Measurements from ENCODE around the gene PRDM11. TPM values are rescaled to one million over a fixed set of nuclear protein-coding genes. Genes with fewer than 3 reads are reported as not detected.

The PRDM11 gene
- total and polyA plus RNA-seq, 4 donors: 3.7 to 35.1 (median 14.1) TPM

- DNase-seq (peak; percentile 35 to 36 (median 35)), ATAC-seq (ENCODE audit: insufficient read depth, low FRiP score) (no peak)
- peaks cover 0 to 8% (median 0%) of the 10 kb centered on the region in 4 donors for H3K9me3 ChIP-seq (ENCODE audit: control insufficient read depth in 4 of 4, insufficient read depth in 3 of 4, low read length in 3 of 4)
- TF ChIP-seq CTCF (IDR thresholded peaks at IDR 0.05; ENCODE audit: control extremely low read depth, extremely low read depth): no peak
- H3K27me3 ChIP-seq (ENCODE audit: control insufficient read depth in 3 of 3, insufficient read depth in 3 of 3, low read length in 2 of 3): peaks cover 0 to 4% (median 0%) of the 10 kb centered on the region in 3 donors
- no peaks in the 10 kb centered on the region for H3K36me3 ChIP-seq (ENCODE audit: control insufficient read depth in 4 of 4, insufficient read depth in 4 of 4, low read length in 4 of 4)
- H3K4me3 ChIP-seq: no peak overlapping the region
- no peak overlapping the region for H3K27ac ChIP-seq (ENCODE audit: low read depth in 1 of 2, low read length in 1 of 2)
- no peak overlapping the region for H3K9ac ChIP-seq (ENCODE audit: insufficient read depth in 1 of 2, low read length in 2 of 2)
- peaks cover 0 to 10% (median 0%) of the 10 kb centered on the region in 5 donors for H3K4me1 ChIP-seq (ENCODE audit: control insufficient read depth in 5 of 5, insufficient read depth in 5 of 5, low read length in 5 of 5)
- 72 to 85% methylated on average over 11 of the region's 11 CpGs for WGBS, 2 donors
Measured at GRCh38 chr11:45264839-45265515, 118.5 kb downstream of the PRDM11 start.

GRCh38 chr11:45265969-45266675 is 119.7 kb downstream of the PRDM11 start:
- Histone ChIP-seq H3K36me3 (ENCODE audit: control insufficient read depth in 4 of 4, insufficient read depth in 4 of 4, low read length in 4 of 4) (no peaks in the 10 kb centered on the region), H3K27ac (ENCODE audit: low read depth in 1 of 2, low read length in 1 of 2) (no peak overlapping the region), H3K27me3 (ENCODE audit: control insufficient read depth in 3 of 3, insufficient read depth in 3 of 3, low read length in 2 of 3) (peaks cover 0 to 4% (median 0%) of the 10 kb centered on the region in 3 donors), H3K4me3 (no peak overlapping the region), H3K9ac (ENCODE audit: insufficient read depth in 1 of 2, low read length in 2 of 2) (no peak overlapping the region), H3K4me1 (ENCODE audit: control insufficient read depth in 5 of 5, insufficient read depth in 5 of 5, low read length in 5 of 5) (peaks cover 0 to 4% (median 0%) of the 10 kb centered on the region in 5 donors), H3K9me3 (ENCODE audit: control insufficient read depth in 4 of 4, insufficient read depth in 3 of 4, low read length in 3 of 4) (peaks cover 0 to 5% (median 0%) of the 10 kb centered on the region in 4 donors)
- ATAC-seq (ENCODE audit: insufficient read depth, low FRiP score) (no peak), DNase-seq (peak in 2 of 3 donors; percentile 26 to 58)
- no peak for TF ChIP-seq CTCF (IDR thresholded peaks at IDR 0.05; ENCODE audit: control extremely low read depth, extremely low read depth)
- WGBS, 2 donors: 63 to 84% methylated on average over 2 of the region's 2 CpGs

GRCh38 chr11:45266676-45267020 is 120.2 kb downstream of the PRDM11 start:
- no peak for DNase-seq
- Histone ChIP-seq H3K9ac (ENCODE audit: insufficient read depth in 1 of 2, low read length in 2 of 2) (no peak overlapping the region), H3K36me3 (ENCODE audit: control insufficient read depth in 4 of 4, insufficient read depth in 4 of 4, low read length in 4 of 4) (no peaks in the 10 kb centered on the region), H3K4me1 (ENCODE audit: control insufficient read depth in 5 of 5, insufficient read depth in 5 of 5, low read length in 5 of 5) (peaks cover 0 to 4% (median 0%) of the 10 kb centered on the region in 5 donors), H3K9me3 (ENCODE audit: control insufficient read depth in 4 of 4, insufficient read depth in 3 of 4, low read length in 3 of 4) (peaks cover 0 to 5% (median 0%) of the 10 kb centered on the region in 4 donors), H3K4me3 (no peak overlapping the region), H3K27me3 (ENCODE audit: control insufficient read depth in 3 of 3, insufficient read depth in 3 of 3, low read length in 2 of 3) (peaks cover 0 to 4% (median 0%) of the 10 kb centered on the region in 3 donors), H3K27ac (ENCODE audit: low read depth in 1 of 2, low read length in 1 of 2) (no peak overlapping the region)
- 82 to 91% methylated on average over 1 of the region's 1 CpG for WGBS, 2 donors
- no peak for ATAC-seq (ENCODE audit: insufficient read depth, low FRiP score)
- TF ChIP-seq CTCF (IDR thresholded peaks at IDR 0.05; ENCODE audit: control extremely low read depth, extremely low read depth): no peak
